ENCODE data around the gene TET1. TPM values are rescaled to one million over a fixed set of nuclear protein-coding genes. Genes with fewer than 3 reads are reported as not detected.

Gene TET1
- total and polyA plus RNA-seq, 2 of the 13 experiments (the other 11 are each of a cell fraction or from before 2014, with no cell fraction given) = 6.9 to 7.3 TPM

GRCh38 chr10:68598978-68599770, 39.0 kb downstream of the TET1 start (continued):
- TF ChIP-seq HMGXB4 (CRISPR knock-in tag; IDR thresholded peaks at IDR 0.05; ENCODE audit: borderline replicate concordance in 1 of 2, low read depth in 1 of 2) (0 out of 4 replicates have a peak, but pooled peaks of 1 of the 2 experiments have one; percentile 34), PHF8 (CRISPR knock-in tag; IDR thresholded peaks at IDR 0.05) (no peak; the same call in 1 of the 2 replicates), SRF (IDR thresholded peaks at IDR 0.05; ENCODE audit: low read depth, low read length) (no peak), ZNF768 (CRISPR knock-in tag; IDR thresholded peaks at IDR 0.05) (peak; percentile 44; the same call in 1 of the 2 replicates), GMEB2 (CRISPR knock-in tag; IDR thresholded peaks at IDR 0.05; ENCODE audit: low read depth) (no peak), ZNF547 (CRISPR knock-in tag; IDR thresholded peaks at IDR 0.05) (no peak), NR3C1 (CRISPR knock-in tag; IDR thresholded peaks at IDR 0.05) (no peak), ZNF614 (CRISPR knock-in tag; IDR thresholded peaks at IDR 0.05; ENCODE audit: borderline replicate concordance) (no peak), SRSF1 (optimal IDR thresholded peaks at IDR 0.05; ENCODE audit: low read depth, low read length) (no peak), THAP7 (CRISPR knock-in tag; IDR thresholded peaks at IDR 0.05) (no peak), FOXO4 (CRISPR knock-in tag; conservative IDR thresholded peaks at IDR 0.05) (no peak), ZNF558 (CRISPR knock-in tag; IDR thresholded peaks at IDR 0.05; ENCODE audit: borderline replicate concordance) (peak; percentile 40; the same call in 1 of the 2 replicates), TRAFD1 (CRISPR knock-in tag; IDR thresholded peaks at IDR 0.05; ENCODE audit: borderline replicate concordance) (no peak), ARID5B (CRISPR knock-in tag; IDR thresholded peaks at IDR 0.05) (peak; percentile 58), JUND (CRISPR knock-in tag; IDR thresholded peaks at IDR 0.05) (peak; percentile 28; the same call in 1 of the 2 replicates), ZNF326 (CRISPR knock-in tag; IDR thresholded peaks at IDR 0.05; ENCODE audit: borderline replicate concordance) (no peak), PITX1 (CRISPR knock-in tag; IDR thresholded peaks at IDR 0.05) (peak; percentile 95)

Measured in HepG2 (cell line).